ENCODE measurements around the gene RPUSD3.

DNA sequence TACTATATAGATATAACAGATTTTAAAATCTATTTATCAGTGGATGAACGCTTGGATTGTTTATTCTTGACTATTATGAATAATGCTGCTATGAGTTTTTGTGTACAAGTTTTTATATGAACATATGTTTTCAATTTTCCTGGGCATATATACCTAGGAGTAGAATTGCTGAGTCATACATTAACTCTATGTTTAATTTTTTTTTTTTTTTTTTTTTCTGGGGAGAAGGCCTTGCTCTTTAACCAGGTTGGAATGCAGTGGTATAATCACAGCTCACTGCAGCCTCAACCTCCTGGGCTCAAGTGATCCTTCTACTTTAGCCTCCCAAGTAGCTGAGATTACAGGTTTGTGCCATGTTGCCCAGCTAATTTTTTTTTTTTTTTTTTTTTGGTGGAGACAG, 27.2 kb upstream of the RPUSD3 start:
- TF ChIP-seq POLR2A (IDR thresholded peaks at IDR 0.05): no peak
- TF ChIP-seq, protein P1, sequence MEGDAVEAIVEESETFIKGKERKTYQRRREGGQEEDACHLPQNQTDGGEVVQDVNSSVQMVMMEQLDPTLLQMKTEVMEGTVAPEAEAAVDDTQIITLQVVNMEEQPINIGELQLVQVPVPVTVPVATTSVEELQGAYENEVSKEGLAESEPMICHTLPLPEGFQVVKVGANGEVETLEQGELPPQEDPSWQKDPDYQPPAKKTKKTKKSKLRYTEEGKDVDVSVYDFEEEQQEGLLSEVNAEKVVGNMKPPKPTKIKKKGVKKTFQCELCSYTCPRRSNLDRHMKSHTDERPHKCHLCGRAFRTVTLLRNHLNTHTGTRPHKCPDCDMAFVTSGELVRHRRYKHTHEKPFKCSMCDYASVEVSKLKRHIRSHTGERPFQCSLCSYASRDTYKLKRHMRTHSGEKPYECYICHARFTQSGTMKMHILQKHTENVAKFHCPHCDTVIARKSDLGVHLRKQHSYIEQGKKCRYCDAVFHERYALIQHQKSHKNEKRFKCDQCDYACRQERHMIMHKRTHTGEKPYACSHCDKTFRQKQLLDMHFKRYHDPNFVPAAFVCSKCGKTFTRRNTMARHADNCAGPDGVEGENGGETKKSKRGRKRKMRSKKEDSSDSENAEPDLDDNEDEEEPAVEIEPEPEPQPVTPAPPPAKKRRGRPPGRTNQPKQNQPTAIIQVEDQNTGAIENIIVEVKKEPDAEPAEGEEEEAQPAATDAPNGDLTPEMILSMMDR (IDR thresholded peaks at IDR 0.05): no peak

All from thyroid gland (tissue), 4 donors.